ENCODE data around the gene NAV2. TPM values are rescaled to one million over a fixed set of nuclear protein-coding genes. Genes with fewer than 3 reads are reported as not detected.

NAV2 gene
- polyA plus RNA-seq, 1 donor from 2014 or later = 3.0 TPM

DNA sequence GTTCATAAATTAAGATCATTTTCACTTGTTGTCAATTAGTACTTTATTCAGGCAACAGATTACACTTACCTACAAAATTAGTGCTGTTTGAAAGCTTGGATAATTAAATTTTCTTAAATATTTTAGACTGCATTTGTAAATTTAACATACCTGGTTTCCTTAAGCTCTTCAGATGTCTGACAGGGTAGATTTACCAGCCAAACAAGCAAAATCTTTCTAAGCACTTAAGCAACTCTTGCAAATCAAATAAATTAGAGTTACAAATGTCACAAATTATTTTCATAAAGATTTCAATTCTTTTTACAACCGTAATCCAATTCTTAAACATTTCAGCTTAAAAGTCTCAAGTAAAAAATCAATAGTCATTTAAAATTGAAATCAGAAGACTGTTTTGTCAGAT lies 317.8 kb downstream of the NAV2 start:
- Histone ChIP-seq H3K27ac (ENCODE audit: low read length) (no peak overlapping the region), H3K79me2 (replicated peaks; ENCODE audit: insufficient read depth, low read length) (no peaks in the 10 kb centered on the region), H3K36me3 (ENCODE audit: insufficient read depth, low read length) (no peaks in the 10 kb centered on the region), H2AFZ (ENCODE audit: low read depth, low read length) (no peak overlapping the region), H3K9me3 (ENCODE audit: low read length) (no peaks in the 10 kb centered on the region), H3K4me3 (ENCODE audit: low read length) (no peak overlapping the region), H3F3A (ENCODE audit: insufficient read depth, low read length, poor library complexity, severe bottlenecking) (no peaks in the 10 kb centered on the region), H3K9ac (ENCODE audit: low read length) (no peak overlapping the region), H4K20me1 (ENCODE audit: insufficient read depth) (no peaks in the 10 kb centered on the region), H3K4me2 (ENCODE audit: low read length) (no peak overlapping the region), H3K9me2 (ENCODE audit: insufficient read depth, low read length) (no peaks in the 10 kb centered on the region), H3K27me3 (ENCODE audit: insufficient read depth, low read depth, low read length) (peaks cover 4% of the 10 kb centered on the region)
- TF ChIP-seq POLR2AphosphoS5 (IDR thresholded peaks at IDR 0.05) (no peak), MXI1 (conservative IDR thresholded peaks at IDR 0.05; ENCODE audit: poor library complexity, severe bottlenecking) (no peak), EP300 (conservative IDR thresholded peaks at IDR 0.05; ENCODE audit: poor library complexity, severe bottlenecking) (no peak), RAD21 (conservative IDR thresholded peaks at IDR 0.05) (no peak), TAF1 (IDR thresholded peaks at IDR 0.05; ENCODE audit: low read depth) (no peak), EZH2 (IDR thresholded peaks at IDR 0.05; ENCODE audit: borderline replicate concordance, insufficient read depth, low read length, poor library complexity, severe bottlenecking) (no peak), SMC3 (conservative IDR thresholded peaks at IDR 0.05; ENCODE audit: poor library complexity) (no peak)
- TF ChIP-seq, protein P1, sequence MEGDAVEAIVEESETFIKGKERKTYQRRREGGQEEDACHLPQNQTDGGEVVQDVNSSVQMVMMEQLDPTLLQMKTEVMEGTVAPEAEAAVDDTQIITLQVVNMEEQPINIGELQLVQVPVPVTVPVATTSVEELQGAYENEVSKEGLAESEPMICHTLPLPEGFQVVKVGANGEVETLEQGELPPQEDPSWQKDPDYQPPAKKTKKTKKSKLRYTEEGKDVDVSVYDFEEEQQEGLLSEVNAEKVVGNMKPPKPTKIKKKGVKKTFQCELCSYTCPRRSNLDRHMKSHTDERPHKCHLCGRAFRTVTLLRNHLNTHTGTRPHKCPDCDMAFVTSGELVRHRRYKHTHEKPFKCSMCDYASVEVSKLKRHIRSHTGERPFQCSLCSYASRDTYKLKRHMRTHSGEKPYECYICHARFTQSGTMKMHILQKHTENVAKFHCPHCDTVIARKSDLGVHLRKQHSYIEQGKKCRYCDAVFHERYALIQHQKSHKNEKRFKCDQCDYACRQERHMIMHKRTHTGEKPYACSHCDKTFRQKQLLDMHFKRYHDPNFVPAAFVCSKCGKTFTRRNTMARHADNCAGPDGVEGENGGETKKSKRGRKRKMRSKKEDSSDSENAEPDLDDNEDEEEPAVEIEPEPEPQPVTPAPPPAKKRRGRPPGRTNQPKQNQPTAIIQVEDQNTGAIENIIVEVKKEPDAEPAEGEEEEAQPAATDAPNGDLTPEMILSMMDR (IDR thresholded peaks at IDR 0.05; ENCODE audit: poor library complexity, severe bottlenecking) = no peak
- TF ChIP-seq, protein P2, sequence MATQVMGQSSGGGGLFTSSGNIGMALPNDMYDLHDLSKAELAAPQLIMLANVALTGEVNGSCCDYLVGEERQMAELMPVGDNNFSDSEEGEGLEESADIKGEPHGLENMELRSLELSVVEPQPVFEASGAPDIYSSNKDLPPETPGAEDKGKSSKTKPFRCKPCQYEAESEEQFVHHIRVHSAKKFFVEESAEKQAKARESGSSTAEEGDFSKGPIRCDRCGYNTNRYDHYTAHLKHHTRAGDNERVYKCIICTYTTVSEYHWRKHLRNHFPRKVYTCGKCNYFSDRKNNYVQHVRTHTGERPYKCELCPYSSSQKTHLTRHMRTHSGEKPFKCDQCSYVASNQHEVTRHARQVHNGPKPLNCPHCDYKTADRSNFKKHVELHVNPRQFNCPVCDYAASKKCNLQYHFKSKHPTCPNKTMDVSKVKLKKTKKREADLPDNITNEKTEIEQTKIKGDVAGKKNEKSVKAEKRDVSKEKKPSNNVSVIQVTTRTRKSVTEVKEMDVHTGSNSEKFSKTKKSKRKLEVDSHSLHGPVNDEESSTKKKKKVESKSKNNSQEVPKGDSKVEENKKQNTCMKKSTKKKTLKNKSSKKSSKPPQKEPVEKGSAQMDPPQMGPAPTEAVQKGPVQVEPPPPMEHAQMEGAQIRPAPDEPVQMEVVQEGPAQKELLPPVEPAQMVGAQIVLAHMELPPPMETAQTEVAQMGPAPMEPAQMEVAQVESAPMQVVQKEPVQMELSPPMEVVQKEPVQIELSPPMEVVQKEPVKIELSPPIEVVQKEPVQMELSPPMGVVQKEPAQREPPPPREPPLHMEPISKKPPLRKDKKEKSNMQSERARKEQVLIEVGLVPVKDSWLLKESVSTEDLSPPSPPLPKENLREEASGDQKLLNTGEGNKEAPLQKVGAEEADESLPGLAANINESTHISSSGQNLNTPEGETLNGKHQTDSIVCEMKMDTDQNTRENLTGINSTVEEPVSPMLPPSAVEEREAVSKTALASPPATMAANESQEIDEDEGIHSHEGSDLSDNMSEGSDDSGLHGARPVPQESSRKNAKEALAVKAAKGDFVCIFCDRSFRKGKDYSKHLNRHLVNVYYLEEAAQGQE (IDR thresholded peaks at IDR 0.05; ENCODE audit: borderline replicate concordance) = no peak

DNA sequence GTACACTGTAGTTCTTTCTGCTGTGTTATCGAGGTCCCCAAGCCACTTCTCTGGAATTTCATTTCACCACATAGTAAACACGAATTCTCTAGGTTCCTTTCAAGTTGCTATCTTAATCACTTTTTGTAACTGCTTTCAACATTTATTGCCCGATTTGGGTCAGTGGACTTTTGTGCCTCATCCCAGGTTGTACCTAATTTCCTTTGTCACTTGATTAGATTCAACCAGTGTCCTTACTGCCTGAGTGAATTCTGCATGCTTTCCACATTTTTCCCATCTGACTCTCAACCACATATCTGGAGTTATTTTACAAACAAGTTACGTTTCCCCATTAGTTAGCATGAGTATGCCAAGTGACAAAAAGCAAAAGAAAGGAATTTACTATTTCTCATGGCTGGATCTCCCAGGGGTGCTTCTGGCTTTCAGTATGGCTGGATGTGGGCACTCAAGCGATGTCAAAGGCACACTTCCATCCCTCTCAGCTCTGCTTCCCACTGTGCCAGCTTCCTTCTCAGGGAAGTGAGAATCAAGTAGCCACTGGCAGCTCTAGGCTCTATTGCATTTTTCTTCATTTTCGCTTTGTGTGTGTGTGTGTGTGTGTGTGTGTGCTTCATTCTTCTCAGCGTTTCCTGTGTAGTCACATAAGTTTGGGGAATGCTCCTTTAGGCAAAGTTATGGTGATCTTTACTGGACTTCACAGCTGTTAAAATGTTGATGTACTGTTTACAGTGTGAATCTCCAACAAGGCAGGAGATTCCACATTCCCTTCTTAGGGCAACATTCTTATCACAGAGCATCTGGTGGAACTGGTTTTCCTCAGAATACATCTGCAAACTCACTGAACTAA lies 318.7 kb downstream of the NAV2 start:
- H3K27ac ChIP-seq (ENCODE audit: low read length) = no peak overlapping the region

More for the DNA sequence above, 318.7 kb downstream of the NAV2 start:
- no peak overlapping the region for H3K4me2 ChIP-seq (ENCODE audit: low read length)
- peaks cover 4% of the 10 kb centered on the region for H3K27me3 ChIP-seq (ENCODE audit: insufficient read depth, low read depth, low read length)
- no peaks in the 10 kb centered on the region for H3K9me3 ChIP-seq (ENCODE audit: low read length)
- H3K9ac ChIP-seq (ENCODE audit: low read length) = no peak overlapping the region
- H3K36me3 ChIP-seq (ENCODE audit: insufficient read depth, low read length) = no peaks in the 10 kb centered on the region
- no peak overlapping the region for H3K4me3 ChIP-seq (ENCODE audit: low read length)
- no peaks in the 10 kb centered on the region for H3K9me2 ChIP-seq (ENCODE audit: insufficient read depth, low read length)
- TF ChIP-seq, protein P2 (IDR thresholded peaks at IDR 0.05; ENCODE audit: borderline replicate concordance) = no peak
- no peak for TF ChIP-seq EZH2 (IDR thresholded peaks at IDR 0.05; ENCODE audit: borderline replicate concordance, insufficient read depth, low read length, poor library complexity, severe bottlenecking)
- TF ChIP-seq TAF1 (IDR thresholded peaks at IDR 0.05; ENCODE audit: low read depth) = no peak
- no peak for TF ChIP-seq RAD21 (conservative IDR thresholded peaks at IDR 0.05)
- TF ChIP-seq, protein P1 (IDR thresholded peaks at IDR 0.05; ENCODE audit: poor library complexity, severe bottlenecking) = no peak
- no peak for TF ChIP-seq POLR2AphosphoS5 (IDR thresholded peaks at IDR 0.05)
- TF ChIP-seq MXI1 (conservative IDR thresholded peaks at IDR 0.05; ENCODE audit: poor library complexity, severe bottlenecking) = no peak
- no peak for TF ChIP-seq SMC3 (conservative IDR thresholded peaks at IDR 0.05; ENCODE audit: poor library complexity)
- TF ChIP-seq EP300 (conservative IDR thresholded peaks at IDR 0.05; ENCODE audit: poor library complexity, severe bottlenecking) = no peak
- H2AFZ ChIP-seq (ENCODE audit: low read depth, low read length) = no peak overlapping the region
- no peaks in the 10 kb centered on the region for H3K79me2 ChIP-seq (replicated peaks; ENCODE audit: insufficient read depth, low read length)
- H3F3A ChIP-seq (ENCODE audit: insufficient read depth, low read length, poor library complexity, severe bottlenecking) = no peaks in the 10 kb centered on the region
- H4K20me1 ChIP-seq (ENCODE audit: insufficient read depth) = no peaks in the 10 kb centered on the region

All from neural cell (in vitro differentiated cells).